HG03354 (cell line): ENCODE data around the gene TP63.

Experiments used
- ATAC-seq: cut with Tn5 transposase; IDR thresholded peaks from one replicate; pipeline ENCODE4 v1.9.1; 2021; ENCODE audit warnings: mild to moderate bottlenecking; ENCODE audit not compliant: unreplicated experiment, poor library complexity, severe bottlenecking

Gene TP63

GRCh38 chr3:189756582-189757078, 125.4 kb downstream of the TP63 start:
- ATAC-seq = no peak

- no peak for ATAC-seq
Measured at GRCh38 chr3:189758186-189758585, 127.0 kb downstream of the TP63 start.

GRCh38 chr3:189766416-189766815, 135.2 kb downstream of the TP63 start:
- no peak for ATAC-seq

- no peak for ATAC-seq
Measured at GRCh38 chr3:189771842-189772450, 140.8 kb downstream of the TP63 start.

GRCh38 chr3:189772584-189772983, 141.4 kb downstream of the TP63 start:
- ATAC-seq = no peak

- no peak for ATAC-seq
Measured at GRCh38 chr3:189773056-189773455, 141.9 kb downstream of the TP63 start.

- no peak for ATAC-seq
Measured at GRCh38 chr3:189776149-189776824, 145.1 kb downstream of the TP63 start.

GRCh38 chr3:189778340-189778950, 147.3 kb downstream of the TP63 start:
- peak; percentile 58 for ATAC-seq

GRCh38 chr3:189779166-189779565, 148.0 kb downstream of the TP63 start:
- no peak for ATAC-seq

GRCh38 chr3:189780546-189781270, 149.5 kb downstream of the TP63 start:
- no peak for ATAC-seq

GRCh38 chr3:189781415-189781814, 150.2 kb downstream of the TP63 start:
- no peak for ATAC-seq

GRCh38 chr3:189786479-189787064, 155.4 kb downstream of the TP63 start:
- no peak for ATAC-seq

- ATAC-seq = no peak
Measured at GRCh38 chr3:189787191-189787590, 156.0 kb downstream of the TP63 start.

- no peak for ATAC-seq
Measured at GRCh38 chr3:189787632-189788031, 156.4 kb downstream of the TP63 start.

- ATAC-seq = no peak
Measured at GRCh38 chr3:189789432-189789831, 158.2 kb downstream of the TP63 start.

GRCh38 chr3:189790658-189791057, 159.5 kb downstream of the TP63 start:
- peak; percentile 43 for ATAC-seq

GRCh38 chr3:189792046-189792929, 161.1 kb downstream of the TP63 start:
- no peak for ATAC-seq

- ATAC-seq = no peak
Measured at GRCh38 chr3:189794518-189794917, 163.3 kb downstream of the TP63 start.

GRCh38 chr3:189797103-189797750, 166.0 kb downstream of the TP63 start:
- ATAC-seq = no peak
